GM18868 (cell line): ENCODE results near the gene RAPGEF4.
"Not testable (repeated sequence)": the region's sequence is repeated elsewhere in the genome, so short reads cannot be mapped to it uniquely, and the experiment has no call there.

Source experiments
- ATAC-seq: cut with Tn5 transposase; IDR thresholded peaks from one replicate; pipeline ENCODE4 v1.9.1; 2021; ENCODE audit warnings: mild to moderate bottlenecking, moderate library complexity; ENCODE audit not compliant: unreplicated experiment

The RAPGEF4 gene

GRCh38 chr2:172725746-172726145 is 9.9 kb upstream of the RAPGEF4 start:
- no peak for ATAC-seq

GRCh38 chr2:172726172-172726735 is 9.4 kb upstream of the RAPGEF4 start:
- no peak for ATAC-seq

GRCh38 chr2:172730411-172730810 is 5.2 kb upstream of the RAPGEF4 start:
- no peak for ATAC-seq

GRCh38 chr2:172734711-172735581 is 699 bp upstream of the RAPGEF4 start:
- ATAC-seq = no peak

- no peak for ATAC-seq
Measured at GRCh38 chr2:172736424-172737174, 954 bp downstream of the RAPGEF4 start.

GRCh38 chr2:172739661-172740266 is 4.1 kb downstream of the RAPGEF4 start:
- ATAC-seq = no peak

GRCh38 chr2:172740856-172741255 is 5.2 kb downstream of the RAPGEF4 start:
- ATAC-seq = no peak

- no peak for ATAC-seq
Measured at GRCh38 chr2:172742931-172743540, 7.4 kb downstream of the RAPGEF4 start.

- ATAC-seq = no peak
Measured at GRCh38 chr2:172743898-172744297, 8.3 kb downstream of the RAPGEF4 start.

- ATAC-seq = no peak
Measured at GRCh38 chr2:172745636-172746035, 10.0 kb downstream of the RAPGEF4 start.

- not testable (repeated sequence) for ATAC-seq
Measured at GRCh38 chr2:172748543-172748942, 12.9 kb downstream of the RAPGEF4 start.

- ATAC-seq = no peak
Measured at GRCh38 chr2:172749388-172749787, 13.7 kb downstream of the RAPGEF4 start.

GRCh38 chr2:172751564-172751963 is 15.9 kb downstream of the RAPGEF4 start:
- ATAC-seq = no peak

- no peak for ATAC-seq
Measured at GRCh38 chr2:172753610-172754009, 18.0 kb downstream of the RAPGEF4 start.

GRCh38 chr2:172759441-172759840 is 23.8 kb downstream of the RAPGEF4 start:
- ATAC-seq = no peak

- ATAC-seq = no peak
Measured at GRCh38 chr2:172761306-172761705, 25.7 kb downstream of the RAPGEF4 start.

- no peak for ATAC-seq
Measured at GRCh38 chr2:172762574-172762973, 26.9 kb downstream of the RAPGEF4 start.

GRCh38 chr2:172763079-172763478 is 27.4 kb downstream of the RAPGEF4 start:
- no peak for ATAC-seq

- ATAC-seq = no peak
Measured at GRCh38 chr2:172765662-172766061, 30.0 kb downstream of the RAPGEF4 start.

GRCh38 chr2:172768401-172768800 is 32.8 kb downstream of the RAPGEF4 start:
- ATAC-seq = no peak

GRCh38 chr2:172769879-172770278 is 34.2 kb downstream of the RAPGEF4 start:
- no peak for ATAC-seq
